ENCODE results near the gene RRAS.

- TF ChIP-seq CTCF (IDR thresholded peaks at IDR 0.05) (no peak), POLR2A (IDR thresholded peaks at IDR 0.05) (no peak)
Measured at GRCh38 chr19:49656456-49657109, 16.6 kb upstream of the RRAS start.

All from Peyer's patch (tissue), 4 donors.